H9 (cell line): ENCODE measurements around the gene TCF7L2. TPM values are rescaled to one million over a fixed set of nuclear protein-coding genes. Genes with fewer than 3 reads are reported as not detected.
A peak's percentile ranks its signal among the peaks of the same experiment; 100 is the strongest.

Experiments used
- DNase-seq: peaks from one replicate; pipeline ENCODE4 v3.0.0-alpha.2; 2017
- H2AFZ ChIP-seq: one replicate; pipeline ENCODE4 v1.6.1; 2013; ENCODE audit warnings: mild to moderate bottlenecking, low read length, control low read depth, moderate library complexity
- H2AK5ac ChIP-seq: 2 replicates; pipeline ENCODE4 v1.6.1; 2013; ENCODE audit warnings: low read length, control low read depth, mixed read lengths; ENCODE audit not compliant: insufficient read length
- H2BK120ac ChIP-seq: one replicate; pipeline ENCODE4 v1.6.1; 2013; ENCODE audit warnings: low read depth, mild to moderate bottlenecking, low read length, control low read depth, inconsistent platforms; ENCODE audit not compliant: poor library complexity, severe bottlenecking
- H2BK12ac ChIP-seq: 2 replicates; pipeline ENCODE4 v1.6.1; 2013; ENCODE audit warnings: low read length, control low read depth, mixed read lengths, low read depth; ENCODE audit not compliant: insufficient read length
- H2BK15ac ChIP-seq: 2 replicates; pipeline ENCODE4 v1.6.1; 2013; ENCODE audit warnings: low read depth, low read length, control low read depth
- H2BK20ac ChIP-seq: one replicate; pipeline ENCODE4 v1.6.1; 2013; ENCODE audit warnings: low read depth, mild to moderate bottlenecking, low read length, control low read depth, inconsistent platforms; ENCODE audit not compliant: poor library complexity, severe bottlenecking
- H2BK5ac ChIP-seq: 2 replicates; pipeline ENCODE4 v1.6.1; 2013; ENCODE audit warnings: low read length, control low read depth, mixed read lengths; ENCODE audit not compliant: insufficient read length
- H3K14ac ChIP-seq: 2 replicates; pipeline ENCODE4 v1.6.1; 2013; ENCODE audit warnings: low read length, control low read depth; ENCODE audit not compliant: insufficient read depth
- H3K18ac ChIP-seq: 2 replicates; pipeline ENCODE4 v1.6.1; 2013; ENCODE audit warnings: low read depth, mild to moderate bottlenecking, mixed read lengths, low read length, control low read depth; ENCODE audit not compliant: insufficient read length
- H3K23ac ChIP-seq: 2 replicates; pipeline ENCODE4 v1.6.1; 2013; ENCODE audit warnings: low read length, control low read depth, mixed read lengths, low read depth; ENCODE audit not compliant: insufficient read length
- H3K23me2 ChIP-seq: 2 replicates; pipeline ENCODE4 v1.6.1; 2013; ENCODE audit warnings: low read depth, mild to moderate bottlenecking, mixed read lengths, low read length, control low read depth; ENCODE audit not compliant: insufficient read length, poor library complexity, severe bottlenecking
- H3K27ac ChIP-seq: 2 replicates; pipeline ENCODE4 v1.5.1; 2013; ENCODE audit warnings: low read length, control low read depth, mixed read lengths, low read depth; ENCODE audit not compliant: insufficient read length
- H3K27me3 ChIP-seq: 2 replicates; pipeline ENCODE4 v1.6.1; 2013; ENCODE audit warnings: low read length, control low read depth, inconsistent platforms; ENCODE audit not compliant: insufficient read depth
- H3K4ac ChIP-seq: 2 replicates; pipeline ENCODE4 v1.6.1; 2013; ENCODE audit warnings: low read depth, mild to moderate bottlenecking, control low read depth, inconsistent platforms, low read length, moderate library complexity
- H3K4me1 ChIP-seq: 2 replicates; pipeline ENCODE4 v1.6.1; 2013; ENCODE audit warnings: low read length, control low read depth, inconsistent platforms; ENCODE audit not compliant: insufficient read depth
- H3K4me2 ChIP-seq: 2 replicates; pipeline ENCODE4 v1.6.1; 2013; ENCODE audit warnings: low read length, control low read depth, mixed read lengths; ENCODE audit not compliant: insufficient read length, insufficient read depth
- H3K56ac ChIP-seq: 2 replicates; pipeline ENCODE4 v1.6.1; 2013; ENCODE audit warnings: low read depth, mild to moderate bottlenecking, mixed read lengths, low read length, control low read depth; ENCODE audit not compliant: insufficient read length
- H3K79me1 ChIP-seq: 2 replicates; pipeline ENCODE4 v1.6.1; 2013; ENCODE audit warnings: low read depth, mild to moderate bottlenecking, moderate library complexity, low read length, control low read depth, inconsistent platforms; ENCODE audit not compliant: insufficient read depth, poor library complexity, severe bottlenecking
- H3K79me2 ChIP-seq: 2 replicates; pipeline ENCODE4 v1.6.1; 2013; ENCODE audit warnings: low read length, control low read depth, inconsistent platforms; ENCODE audit not compliant: insufficient read depth
- H3K9ac ChIP-seq: 2 replicates; pipeline ENCODE4 v1.6.1; 2013; ENCODE audit warnings: low read length, control low read depth, mixed read lengths; ENCODE audit not compliant: insufficient read length; ENCODE audit errors: extremely low read depth
- H3K9me3 ChIP-seq: one replicate; pipeline ENCODE4 v1.6.1; 2013; ENCODE audit warnings: low read depth, low read length, inconsistent platforms; ENCODE audit not compliant: control insufficient read depth
- H3T11ph ChIP-seq: one replicate; pipeline ENCODE4 v1.6.1; 2013; ENCODE audit warnings: mild to moderate bottlenecking, low read length, control low read depth, inconsistent platforms
- H4K20me1 ChIP-seq: one replicate; pipeline ENCODE4 v1.6.1; 2013; ENCODE audit not compliant: control insufficient read depth, insufficient read length, insufficient read depth
- H4K5ac ChIP-seq: 2 replicates; pipeline ENCODE4 v1.6.1; 2013; ENCODE audit warnings: low read depth, mild to moderate bottlenecking, mixed read lengths, low read length, control low read depth; ENCODE audit not compliant: insufficient read length
- H4K8ac ChIP-seq: replicated peaks from 2 replicates; pipeline ENCODE4 v1.6.1; 2013; ENCODE audit warnings: low read length, control low read depth, mixed read lengths, low read depth; ENCODE audit not compliant: insufficient read length
- H4K91ac ChIP-seq: 2 replicates; pipeline ENCODE4 v1.6.1; 2013; ENCODE audit warnings: low read depth, mild to moderate bottlenecking, moderate library complexity, mixed read lengths, low read length, control low read depth; ENCODE audit not compliant: insufficient read length
- H3K27ac Mint-ChIP-seq, 3 experiments: 2 replicates in 2 of 3; 3 replicates in 1 of 3; pipeline ENCODE4 v1.8.0; 2020 to 2021; ENCODE audit warnings: mixed read lengths in 3 of 3, mild to moderate bottlenecking in 1 of 3, moderate library complexity in 1 of 3
- H3K27me3 Mint-ChIP-seq: 2 replicates; pipeline ENCODE4 v1.8.0; 2021; ENCODE audit warnings: low read depth, mild to moderate bottlenecking, moderate library complexity, mixed read lengths
- H3K36me3 Mint-ChIP-seq, 3 experiments: 2 replicates in 2 of 3; 3 replicates in 1 of 3; pipeline ENCODE4 v1.8.0; 2020 to 2021; ENCODE audit warnings: low read depth in 3 of 3, mixed read lengths in 3 of 3; ENCODE audit not compliant: insufficient read depth in 1 of 3
- H3K4me1 Mint-ChIP-seq, 2 experiments: 2 replicates each; pipeline ENCODE4 v1.8.0; 2020; ENCODE audit warnings: mixed read lengths in 2 of 2
- H3K4me3 Mint-ChIP-seq, 2 experiments: 2 replicates in 1 of 2; 3 replicates in 1 of 2; pipeline ENCODE4 v1.8.0; 2020 to 2021; ENCODE audit warnings: mild to moderate bottlenecking in 2 of 2, mixed read lengths in 2 of 2, moderate library complexity in 1 of 2
- H3K9me3 Mint-ChIP-seq, 2 experiments: 2 replicates in 1 of 2; 3 replicates in 1 of 2; pipeline ENCODE4 v1.8.0; 2020; ENCODE audit warnings: mild to moderate bottlenecking in 2 of 2, mixed read lengths in 2 of 2, moderate library complexity in 1 of 2
- WGBS: extraction: QIAGEN DNeasy Blood & Tissue Kit; methylation state at CpG from one replicate; pipeline ENCODE4 v1.1.7; 2013; ENCODE audit warnings: missing lambda C conversion rate, low lambda C conversion rate, mixed read lengths; ENCODE audit not compliant: insufficient read length; ENCODE audit errors: extremely low coverage; 5-methylcytosine and 5-hydroxymethylcytosine counted together
- total RNA-seq: library from RNA; stranded (reverse); gene quantifications from 2 replicates; pipeline ENCODE4 v1.2.1, GENCODE V29; 2021
- TF ChIP-seq, protein P1 (sequence below): fragments of 200-600 bp; sonication (generic); conservative IDR thresholded peaks from 3 replicates; pipeline ENCODE4 v1.8.0; 2021; ENCODE audit warnings: antibody characterized with exemption, mild to moderate bottlenecking

The TCF7L2 gene
- total RNA-seq, 1 experiment from 2014 or later, result 71.1 TPM

GRCh38 chr10:112949143-112949823, 764 bp upstream of the TCF7L2 start:
- Histone ChIP-seq H3K18ac (no peak overlapping the region), H3K27ac (peak overlapping the region; percentile 57), H3K4me2 (peak overlapping the region; percentile 12), H3K27me3 (no peaks in the 10 kb centered on the region), H2AK5ac (no peak overlapping the region), H3K14ac (no peak overlapping the region), H2BK20ac (no peak overlapping the region), H3K23ac (no peak overlapping the region), H3K9ac (no peak overlapping the region), H3K4ac (no peak overlapping the region), H3K79me1 (no peaks in the 10 kb centered on the region), H3K56ac (no peak overlapping the region), H2BK12ac (no peak overlapping the region), H2BK5ac (no peak overlapping the region), H3T11ph (no peak overlapping the region), H2AFZ (no peak overlapping the region), H4K20me1 (no peaks in the 10 kb centered on the region), H3K23me2 (peaks cover 19% of the 10 kb centered on the region), H4K91ac (no peak overlapping the region), H4K5ac (no peak overlapping the region), H2BK15ac (no peak overlapping the region), H3K9me3 (no peaks in the 10 kb centered on the region), H3K4me1 (peaks cover 9% of the 10 kb centered on the region), H3K79me2 (peaks cover 17% of the 10 kb centered on the region; the same call in 1 of the 2 replicates), H4K8ac (no peak overlapping the region), H2BK120ac (no peak overlapping the region)
- Mint-ChIP-seq H3K27me3 (no peaks in the 10 kb centered on the region; the same call in 1 of the 2 replicates), H3K36me3 (peaks cover 12 to 27% (median 23%) of the 10 kb centered on the region in 3 experiments), H3K27ac (peak overlapping the region; percentile 73 to 98 (median 93)), H3K4me1 (peaks cover 44 to 49% of the 10 kb centered on the region in 2 experiments), H3K9me3 (peaks cover 0 to 4% of the 10 kb centered on the region in 2 experiments; a peak in 3 of 5 replicates), H3K4me3 (peak overlapping the region; percentile 98 to 100)
- TF ChIP-seq, protein P1, sequence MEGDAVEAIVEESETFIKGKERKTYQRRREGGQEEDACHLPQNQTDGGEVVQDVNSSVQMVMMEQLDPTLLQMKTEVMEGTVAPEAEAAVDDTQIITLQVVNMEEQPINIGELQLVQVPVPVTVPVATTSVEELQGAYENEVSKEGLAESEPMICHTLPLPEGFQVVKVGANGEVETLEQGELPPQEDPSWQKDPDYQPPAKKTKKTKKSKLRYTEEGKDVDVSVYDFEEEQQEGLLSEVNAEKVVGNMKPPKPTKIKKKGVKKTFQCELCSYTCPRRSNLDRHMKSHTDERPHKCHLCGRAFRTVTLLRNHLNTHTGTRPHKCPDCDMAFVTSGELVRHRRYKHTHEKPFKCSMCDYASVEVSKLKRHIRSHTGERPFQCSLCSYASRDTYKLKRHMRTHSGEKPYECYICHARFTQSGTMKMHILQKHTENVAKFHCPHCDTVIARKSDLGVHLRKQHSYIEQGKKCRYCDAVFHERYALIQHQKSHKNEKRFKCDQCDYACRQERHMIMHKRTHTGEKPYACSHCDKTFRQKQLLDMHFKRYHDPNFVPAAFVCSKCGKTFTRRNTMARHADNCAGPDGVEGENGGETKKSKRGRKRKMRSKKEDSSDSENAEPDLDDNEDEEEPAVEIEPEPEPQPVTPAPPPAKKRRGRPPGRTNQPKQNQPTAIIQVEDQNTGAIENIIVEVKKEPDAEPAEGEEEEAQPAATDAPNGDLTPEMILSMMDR, result no peak
- WGBS, result no CpG with 5 or more reads among the region's 9 CpGs
- no peak for DNase-seq
